Middle frontal gyrus (tissue), 1 donor: ENCODE data around the gene GHDC.
A peak's percentile ranks its signal among the peaks of the same experiment; 100 is the strongest.
"Not testable (repeated sequence)": the region's sequence is repeated elsewhere in the genome, so short reads cannot be mapped to it uniquely, and the experiment has no call there.

Experiments used
- DNase-seq: peaks from one replicate; pipeline ENCODE4 v3.0.0-alpha.2; 2015; ENCODE audit warnings: low spot score; ENCODE audit errors: extremely low spot score

GHDC gene

GRCh38 chr17:42193969-42194899 lies at the start of gene GHDC:
Gene GHDC (minus strand): TSS chr17:42194494. CDS start chr17:42193581, 913 bp downstream.
- peak; percentile 72 for DNase-seq

GRCh38 chr17:42243493-42243982 lies 49.2 kb upstream of the GHDC start:
- DNase-seq = no peak

GRCh38 chr17:42241871-42242270 lies 47.6 kb upstream of the GHDC start:
- DNase-seq = no peak

GRCh38 chr17:42240863-42241262 lies 46.6 kb upstream of the GHDC start:
- not testable (repeated sequence) for DNase-seq

- DNase-seq = no peak
Observed at GRCh38 chr17:42240201-42240600, 45.9 kb upstream of the GHDC start.

- DNase-seq = not testable (repeated sequence)
Observed at GRCh38 chr17:42239576-42239975, 45.3 kb upstream of the GHDC start.

- no peak for DNase-seq
Observed at GRCh38 chr17:42236760-42237159, 42.5 kb upstream of the GHDC start.

GRCh38 chr17:42233994-42234393 lies 39.7 kb upstream of the GHDC start:
- no peak for DNase-seq

GRCh38 chr17:42233156-42233555 lies 38.9 kb upstream of the GHDC start:
- no peak for DNase-seq

- DNase-seq = no peak
Observed at GRCh38 chr17:42230225-42230624, 35.9 kb upstream of the GHDC start.

- no peak for DNase-seq
Observed at GRCh38 chr17:42227849-42228700, 33.8 kb upstream of the GHDC start.

GRCh38 chr17:42225646-42226045 lies 31.4 kb upstream of the GHDC start:
- DNase-seq = no peak

GRCh38 chr17:42224651-42225050 lies 30.4 kb upstream of the GHDC start:
- no peak for DNase-seq

GRCh38 chr17:42221886-42222745 lies 27.8 kb upstream of the GHDC start:
- DNase-seq = no peak

GRCh38 chr17:42219280-42219679 lies 25.0 kb upstream of the GHDC start:
- not testable (repeated sequence) for DNase-seq

- DNase-seq = no peak
Observed at GRCh38 chr17:42214156-42214555, 19.9 kb upstream of the GHDC start.

GRCh38 chr17:42212382-42212781 lies 18.1 kb upstream of the GHDC start:
- no peak for DNase-seq

- peak; percentile 40 for DNase-seq
Observed at GRCh38 chr17:42211921-42212341, 17.6 kb upstream of the GHDC start.

GRCh38 chr17:42210046-42210445 lies 15.8 kb upstream of the GHDC start:
- DNase-seq = no peak

GRCh38 chr17:42206153-42206612 lies 11.9 kb upstream of the GHDC start:
- not testable (repeated sequence) for DNase-seq

- no peak for DNase-seq
Observed at GRCh38 chr17:42203354-42203753, 9.1 kb upstream of the GHDC start.
